IMR-90 (cell line): Measurements from ENCODE around the gene NRXN2. TPM values are rescaled to one million over a fixed set of nuclear protein-coding genes. Genes with fewer than 3 reads are reported as not detected.

Experiments
- ATAC-seq: fragments of 200-7000 bp; cut with Tn5 transposase; 2 replicates; pipeline ENCODE4 v1.9.1; 2020; ENCODE audit warnings: low read depth, mild to moderate bottlenecking, moderate library complexity
- BruUV-seq: library from RNA; stranded (reverse); fragments of 400-500 nt; replicated peaks from 2 replicates; lab custom pipeline; 2021; lab: Mats Ljungman, UMichigan
- CTCF ChIA-PET: fragments of 300-600 bp; formaldehyde crosslinking; extraction: SDS; loops from one replicate; lab custom pipeline; 2021; ENCODE audit warnings: antibody characterized with exemption; lab: Yijun Ruan, JAX
- POLR2A ChIA-PET: fragments of 300-600 bp; sonication (Branson Sonifier 250); formaldehyde crosslinking; loops from one replicate; lab custom pipeline; 2022; ENCODE audit warnings: antibody characterized with exemption; ENCODE audit not compliant: unreplicated experiment; lab: Charles Lee
- DNase-seq: peaks from one replicate; pipeline ENCODE4 v3.0.0; 2013
- H2AFZ ChIP-seq: replicated peaks from 2 replicates; pipeline ENCODE3; 2013; ENCODE audit warnings: low read length, mild to moderate bottlenecking; ENCODE audit not compliant: poor library complexity
- H2AK5ac ChIP-seq: 2 replicates; pipeline ENCODE4 v1.6.1; 2013; ENCODE audit warnings: low read depth, low read length, inconsistent platforms
- H2AK9ac ChIP-seq: replicated peaks from 2 replicates; pipeline ENCODE3; 2013; ENCODE audit warnings: mild to moderate bottlenecking, low read depth, low read length, moderate library complexity; ENCODE audit not compliant: poor library complexity
- H2BK120ac ChIP-seq: 2 replicates; pipeline ENCODE4 v1.6.1; 2013; ENCODE audit warnings: low read depth, low read length, inconsistent platforms
- H2BK15ac ChIP-seq: 3 replicates; pipeline ENCODE4 v1.6.1; 2013; ENCODE audit warnings: low read depth, low read length, inconsistent platforms
- H2BK20ac ChIP-seq: 2 replicates; pipeline ENCODE4 v1.6.1; 2013; ENCODE audit warnings: low read depth, mild to moderate bottlenecking, inconsistent platforms, low read length, moderate library complexity
- H2BK5ac ChIP-seq: 2 replicates; pipeline ENCODE4 v1.6.1; 2013; ENCODE audit warnings: mild to moderate bottlenecking, low read depth, low read length, inconsistent platforms; ENCODE audit not compliant: poor library complexity, severe bottlenecking
- H3K14ac ChIP-seq: replicated peaks from 2 replicates; pipeline ENCODE4 v1.6.1; 2013; ENCODE audit warnings: low read depth, low read length, inconsistent platforms
- H3K18ac ChIP-seq: 2 replicates; pipeline ENCODE4 v1.6.1; 2013; ENCODE audit warnings: low read depth, low read length, control low read depth
- H3K23ac ChIP-seq: 2 replicates; pipeline ENCODE4 v1.6.1; 2013; ENCODE audit warnings: low read depth, low read length, inconsistent platforms
- H3K27ac ChIP-seq: 2 replicates; pipeline ENCODE4 v1.5.1; 2013; ENCODE audit warnings: mild to moderate bottlenecking, control low read depth, low read length; ENCODE audit not compliant: insufficient read depth
- H3K27me3 ChIP-seq: 2 replicates; pipeline ENCODE4 v1.6.1; 2013; ENCODE audit warnings: low read length; ENCODE audit not compliant: control insufficient read depth, insufficient read depth
- H3K36me3 ChIP-seq: 2 replicates; pipeline ENCODE4 v1.6.1; 2013; ENCODE audit warnings: low read length, mixed read lengths; ENCODE audit not compliant: control insufficient read depth, insufficient read depth
- H3K4ac ChIP-seq: 2 replicates; pipeline ENCODE4 v1.6.1; 2013; ENCODE audit warnings: low read depth, low read length, inconsistent platforms
- H3K4me1 ChIP-seq: 2 replicates; pipeline ENCODE4 v1.6.1; 2013; ENCODE audit warnings: low read length, mixed read lengths; ENCODE audit not compliant: control insufficient read depth, insufficient read depth
- H3K4me2 ChIP-seq: 2 replicates; pipeline ENCODE4 v1.6.1; 2013; ENCODE audit warnings: low read depth, mild to moderate bottlenecking, control low read depth, low read length, moderate library complexity
- H3K4me3 ChIP-seq: 2 replicates; pipeline ENCODE4 v1.5.1; 2013; ENCODE audit warnings: low read depth, mild to moderate bottlenecking, control low read depth, low read length, moderate library complexity; ENCODE audit not compliant: insufficient read depth
- H3K56ac ChIP-seq: 2 replicates; pipeline ENCODE4 v1.6.1; 2013; ENCODE audit warnings: low read length, inconsistent platforms; ENCODE audit not compliant: insufficient read depth; ENCODE audit errors: extremely low read depth
- H3K79me1 ChIP-seq, 2 experiments: 2 replicates each; pipeline ENCODE4 v1.6.1; 2013; ENCODE audit warnings: low read length in 2 of 2, inconsistent platforms in 1 of 2, low read depth in 1 of 2
- H3K9ac ChIP-seq: 2 replicates; pipeline ENCODE4 v1.6.1; 2013; ENCODE audit warnings: low read depth, low read length, control low read depth
- H3K9me1 ChIP-seq: 2 replicates; pipeline ENCODE4 v1.6.1; 2013; ENCODE audit warnings: low read length, inconsistent platforms; ENCODE audit not compliant: insufficient read depth
- H3K9me3 ChIP-seq: 2 replicates; pipeline ENCODE4 v1.6.1; 2013; ENCODE audit warnings: low read length; ENCODE audit not compliant: control insufficient read depth, insufficient read depth
- H4K20me1 ChIP-seq: 2 replicates; pipeline ENCODE4 v1.6.1; 2013; ENCODE audit warnings: low read length, inconsistent platforms; ENCODE audit not compliant: insufficient read depth
- H4K5ac ChIP-seq: 2 replicates; pipeline ENCODE4 v1.6.1; 2013; ENCODE audit warnings: mild to moderate bottlenecking, low read depth, low read length, control low read depth
- H4K8ac ChIP-seq, 2 experiments: 2 replicates each; pipeline ENCODE4 v1.6.1; 2013; ENCODE audit warnings: low read depth in 2 of 2, low read length in 2 of 2, control low read depth in 1 of 2, inconsistent platforms in 1 of 2
- H4K91ac ChIP-seq: 2 replicates; pipeline ENCODE4 v1.6.1; 2013; ENCODE audit warnings: low read depth, low read length, inconsistent platforms; ENCODE audit not compliant: insufficient read depth
- BHLHE40 ChIP-seq: fragments of 150-350 bp; IDR thresholded peaks from 2 replicates; pipeline ENCODE4 v1.6.1; 2016; ENCODE audit warnings: mild to moderate bottlenecking, low read depth, low read length
- CTCF ChIP-seq: conservative IDR thresholded peaks from 2 replicates; pipeline ENCODE4 v1.5.1; 2012; ENCODE audit warnings: mild to moderate bottlenecking, low read depth, low read length, improper control_type of control experiment
- FOS ChIP-seq: fragments of 150-350 bp; IDR thresholded peaks from 2 replicates; pipeline ENCODE4 v1.6.1; 2016; ENCODE audit warnings: low read depth, low read length
- NFE2L2 ChIP-seq: fragments of 150-350 bp; IDR thresholded peaks from 2 replicates; pipeline ENCODE4 v1.6.1; 2016; ENCODE audit warnings: low read depth, mild to moderate bottlenecking, low read length
- POLR2A ChIP-seq: IDR thresholded peaks from 2 replicates; pipeline ENCODE4 v1.6.1; 2012; ENCODE audit warnings: mild to moderate bottlenecking, low read depth, low read length
- RAD21 ChIP-seq: IDR thresholded peaks from 2 replicates; pipeline ENCODE4 v1.6.1; 2012; ENCODE audit warnings: low read length, improper control_type of control experiment
- WGBS, 2 experiments: methylation state at CpG; one replicate each; pipeline versions ENCODE4 v1.1.5 to v1.1.7; 2013; ENCODE audit warnings: missing lambda C conversion rate in 2 of 2; ENCODE audit not compliant: insufficient read length in 1 of 2; ENCODE audit errors: extremely low coverage in 2 of 2; 5-methylcytosine and 5-hydroxymethylcytosine counted together
- dilution Hi-C: fragments of 300-500 bp; cut with HindIII; formaldehyde crosslinking; loops from one replicate; pipeline ENCODE4 v1.14.3; 2018; ENCODE audit warnings: low sequenced_read_pairs; ENCODE audit not compliant: unreplicated experiment
- in situ Hi-C: fragments of 300-500 bp; cut with MboI; formaldehyde crosslinking; loops from 3 replicates; pipeline ENCODE4 v1.14.3; 2019; ENCODE audit warnings: low sequenced_read_pairs, inconsistent platforms, mixed read lengths
- intact Hi-C: fragments of 100-400 bp; cut with micrococcal nuclease; formaldehyde crosslinking; loops from 2 replicates; pipeline ENCODE4 v1.10.0; 2022
- polyA plus RNA-seq, 3 experiments: library from polyadenylated mRNA; depleted of rRNA; stranded (reverse); fragments of >200 nt; gene quantifications; 2 replicates each; pipeline ENCODE4 v1.2.3, GENCODE V29; 2012; ENCODE audit warnings: low replicate concordance in 1 of 3
- total RNA-seq: library from RNA; depleted of rRNA; stranded (reverse); fragments of >200 nt; gene quantifications from 2 replicates; pipeline ENCODE4 v1.2.3, GENCODE V29; 2012

The NRXN2 gene
- total and polyA plus RNA-seq, 2 of the 4 experiments (the other 2 are of a cell fraction) = 0.18 to 0.22 TPM

- ChIA-PET POLR2A (no interaction called here), CTCF (no interaction called here)
- no peaks in the 10 kb centered on the region for H3K79me1 ChIP-seq
- no peaks in the 10 kb centered on the region for H3K9me3 ChIP-seq
- H2AK5ac ChIP-seq = no peak overlapping the region
- peaks cover 22% of the 10 kb centered on the region for H3K27me3 ChIP-seq
- H3K14ac ChIP-seq = no peak overlapping the region
- no peaks in the 10 kb centered on the region for H3K9me1 ChIP-seq
- no peak overlapping the region for H3K4ac ChIP-seq
- H2AFZ ChIP-seq = no peak overlapping the region
- no peak overlapping the region for H2BK5ac ChIP-seq
- ATAC-seq (no peak), DNase-seq (no peak)
- H4K91ac ChIP-seq = no peak overlapping the region
- dilution Hi-C loops = no loop called here
- no peak overlapping the region for H3K56ac ChIP-seq
- no peak overlapping the region for H2BK20ac ChIP-seq
- no peak overlapping the region for H2BK120ac ChIP-seq
- WGBS, 2 experiments = 77% methylated on average over 12 of the region's 16 CpGs; no CpG with 5 or more reads in 1 of the 2 experiments
- in situ Hi-C loops = no loop called here
- BruUV-seq = no TSS peak
- no peak overlapping the region for H4K5ac ChIP-seq
- H3K4me3 ChIP-seq = no peak overlapping the region
- H2BK15ac ChIP-seq = no peak overlapping the region
- no peak overlapping the region for H3K18ac ChIP-seq
- intact Hi-C loops = no loop called here
- H3K27ac ChIP-seq = no peak overlapping the region
- TF ChIP-seq CTCF (no peak), POLR2A (no peak), FOS (no peak), BHLHE40 (no peak), NFE2L2 (no peak), RAD21 (no peak)
- no peak overlapping the region for H3K23ac ChIP-seq
- no peaks in the 10 kb centered on the region for H3K4me1 ChIP-seq
- no peak overlapping the region for H4K8ac ChIP-seq
- no peak overlapping the region for H3K4me2 ChIP-seq
- H2AK9ac ChIP-seq = peak overlapping the region; percentile 55
- H3K9ac ChIP-seq = no peak overlapping the region
- 0 out of 2 replicates have a peak, but pooled peaks cover 4% of the 10 kb centered on the region for H4K20me1 ChIP-seq
- no peaks in the 10 kb centered on the region for H3K36me3 ChIP-seq
These were observed 162.1 kb downstream of the NRXN2 start for GRCh38 chr11:64560941-64561340.
